HEK293 (cell line): Measurements from ENCODE around the gene LASP1.

Experiments
- CTCF ChIP-seq: fragments of 450-650 bp; formaldehyde crosslinking; IDR thresholded peaks from 2 replicates; pipeline ENCODE4 v1.5.1; 2016; ENCODE audit warnings: missing biosample characterization, missing genetic modification characterization
- GLI4 ChIP-seq: fragments of 450-650 bp; formaldehyde crosslinking; IDR thresholded peaks from 2 replicates; pipeline ENCODE4 v1.5.1; 2016; ENCODE audit warnings: missing biosample characterization, missing genetic modification characterization
- HOXA7 ChIP-seq: sonication (generic); formaldehyde crosslinking; IDR thresholded peaks from 2 replicates; pipeline ENCODE4 v1.8.1; 2022; ENCODE audit warnings: missing genetic modification reagents, borderline replicate concordance
- RBAK ChIP-seq: fragments of 450-650 bp; formaldehyde crosslinking; IDR thresholded peaks from 2 replicates; pipeline ENCODE4 v1.5.1; 2016; ENCODE audit warnings: missing biosample characterization, missing genetic modification characterization
- YY1 ChIP-seq: fragments of 450-650 bp; formaldehyde crosslinking; IDR thresholded peaks from 2 replicates; pipeline ENCODE4 v1.5.1; 2018; ENCODE audit warnings: missing biosample characterization, missing genetic modification characterization
- ZBTB21 ChIP-seq: fragments of 450-650 bp; formaldehyde crosslinking; IDR thresholded peaks from 2 replicates; pipeline ENCODE4 v1.5.1; 2017; ENCODE audit warnings: missing biosample characterization, missing genetic modification characterization
- ZNF121 ChIP-seq: fragments of 450-650 bp; formaldehyde crosslinking; IDR thresholded peaks from 2 replicates; pipeline ENCODE4 v1.5.1; 2016; ENCODE audit warnings: missing biosample characterization, missing genetic modification characterization
- ZNF2 ChIP-seq: fragments of 450-650 bp; formaldehyde crosslinking; IDR thresholded peaks from 2 replicates; pipeline ENCODE4 v1.5.1; 2016; ENCODE audit warnings: missing biosample characterization, missing genetic modification characterization
- ZNF529 ChIP-seq: fragments of 450-650 bp; formaldehyde crosslinking; IDR thresholded peaks from 2 replicates; pipeline ENCODE4 v1.5.1; 2017; ENCODE audit warnings: missing genetic modification characterization, missing biosample characterization; ENCODE audit not compliant: insufficient replicate concordance
- ZNF558 ChIP-seq: fragments of 450-650 bp; formaldehyde crosslinking; IDR thresholded peaks from 2 replicates; pipeline ENCODE4 v1.5.1; 2016; ENCODE audit warnings: missing biosample characterization, missing genetic modification characterization
- ZNF629 ChIP-seq: fragments of 450-650 bp; formaldehyde crosslinking; IDR thresholded peaks from 2 replicates; pipeline ENCODE4 v1.5.1; 2017; ENCODE audit warnings: missing biosample characterization, missing genetic modification characterization
- ZNF843 ChIP-seq: fragments of 450-650 bp; formaldehyde crosslinking; IDR thresholded peaks from 2 replicates; pipeline ENCODE4 v1.5.1; 2016; ENCODE audit warnings: missing biosample characterization, missing genetic modification characterization
- TF ChIP-seq, protein P1 (sequence below): fragments of 450-650 bp; formaldehyde crosslinking; IDR thresholded peaks from 2 replicates; pipeline ENCODE4 v1.5.1; 2016; ENCODE audit warnings: missing biosample characterization, missing genetic modification characterization

DNA sequence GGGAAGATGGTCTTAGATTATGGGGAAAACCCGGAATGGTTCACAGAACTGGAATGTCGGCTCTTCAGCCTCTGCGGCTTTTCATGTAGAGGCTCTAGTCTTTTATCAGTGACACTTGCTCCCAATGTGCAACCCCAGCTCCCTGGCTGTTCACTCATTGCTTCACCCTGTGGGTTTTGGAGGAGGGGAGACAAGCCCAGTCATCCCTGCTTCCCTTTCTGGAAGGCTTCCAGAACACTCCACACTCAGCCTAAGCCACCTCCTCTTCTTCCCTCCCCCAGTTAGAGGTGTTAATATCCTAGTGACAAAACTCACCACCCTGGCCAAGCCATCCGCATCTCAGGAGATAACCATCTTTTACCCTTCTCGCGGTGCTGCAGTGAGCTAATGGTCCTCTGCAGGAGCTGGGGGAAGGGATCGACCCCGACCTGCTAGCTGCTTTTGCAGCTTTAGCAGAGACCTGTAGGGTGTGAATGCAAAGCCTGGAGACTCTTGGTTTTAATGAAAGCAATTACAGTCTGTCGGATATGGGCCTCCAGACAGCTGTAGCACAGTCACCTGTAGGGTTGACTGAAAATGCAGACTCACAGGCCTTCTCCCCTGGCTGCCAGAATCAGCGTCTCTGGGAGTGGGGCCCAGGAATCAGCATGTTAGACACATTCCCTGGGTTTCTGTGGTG, 31.3 kb downstream of the LASP1 start:
- TF ChIP-seq ZNF2 (tag by site-specific recombination) (no peak), CTCF (tag by site-specific recombination) (no peak), GLI4 (tag by site-specific recombination) (no peak), ZNF843 (no peak), ZNF629 (tag by site-specific recombination) (no peak), YY1 (no peak), ZNF558 (tag by site-specific recombination) (no peak), ZBTB21 (no peak), ZNF121 (no peak), RBAK (tag by site-specific recombination) (no peak), ZNF529 (no peak), HOXA7 (CRISPR knock-in tag) (no peak)
- TF ChIP-seq, protein P1, sequence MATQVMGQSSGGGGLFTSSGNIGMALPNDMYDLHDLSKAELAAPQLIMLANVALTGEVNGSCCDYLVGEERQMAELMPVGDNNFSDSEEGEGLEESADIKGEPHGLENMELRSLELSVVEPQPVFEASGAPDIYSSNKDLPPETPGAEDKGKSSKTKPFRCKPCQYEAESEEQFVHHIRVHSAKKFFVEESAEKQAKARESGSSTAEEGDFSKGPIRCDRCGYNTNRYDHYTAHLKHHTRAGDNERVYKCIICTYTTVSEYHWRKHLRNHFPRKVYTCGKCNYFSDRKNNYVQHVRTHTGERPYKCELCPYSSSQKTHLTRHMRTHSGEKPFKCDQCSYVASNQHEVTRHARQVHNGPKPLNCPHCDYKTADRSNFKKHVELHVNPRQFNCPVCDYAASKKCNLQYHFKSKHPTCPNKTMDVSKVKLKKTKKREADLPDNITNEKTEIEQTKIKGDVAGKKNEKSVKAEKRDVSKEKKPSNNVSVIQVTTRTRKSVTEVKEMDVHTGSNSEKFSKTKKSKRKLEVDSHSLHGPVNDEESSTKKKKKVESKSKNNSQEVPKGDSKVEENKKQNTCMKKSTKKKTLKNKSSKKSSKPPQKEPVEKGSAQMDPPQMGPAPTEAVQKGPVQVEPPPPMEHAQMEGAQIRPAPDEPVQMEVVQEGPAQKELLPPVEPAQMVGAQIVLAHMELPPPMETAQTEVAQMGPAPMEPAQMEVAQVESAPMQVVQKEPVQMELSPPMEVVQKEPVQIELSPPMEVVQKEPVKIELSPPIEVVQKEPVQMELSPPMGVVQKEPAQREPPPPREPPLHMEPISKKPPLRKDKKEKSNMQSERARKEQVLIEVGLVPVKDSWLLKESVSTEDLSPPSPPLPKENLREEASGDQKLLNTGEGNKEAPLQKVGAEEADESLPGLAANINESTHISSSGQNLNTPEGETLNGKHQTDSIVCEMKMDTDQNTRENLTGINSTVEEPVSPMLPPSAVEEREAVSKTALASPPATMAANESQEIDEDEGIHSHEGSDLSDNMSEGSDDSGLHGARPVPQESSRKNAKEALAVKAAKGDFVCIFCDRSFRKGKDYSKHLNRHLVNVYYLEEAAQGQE (tag by site-specific recombination), result no peak
